Fibroblast of the conjunctiva (primary cell): ENCODE measurements around the gene PSMA7.

Experiments used
- DNase-seq: peaks from one replicate; pipeline ENCODE4 v3.0.0-alpha.2; 2010; ENCODE audit warnings: low read depth

Gene PSMA7

DNA sequence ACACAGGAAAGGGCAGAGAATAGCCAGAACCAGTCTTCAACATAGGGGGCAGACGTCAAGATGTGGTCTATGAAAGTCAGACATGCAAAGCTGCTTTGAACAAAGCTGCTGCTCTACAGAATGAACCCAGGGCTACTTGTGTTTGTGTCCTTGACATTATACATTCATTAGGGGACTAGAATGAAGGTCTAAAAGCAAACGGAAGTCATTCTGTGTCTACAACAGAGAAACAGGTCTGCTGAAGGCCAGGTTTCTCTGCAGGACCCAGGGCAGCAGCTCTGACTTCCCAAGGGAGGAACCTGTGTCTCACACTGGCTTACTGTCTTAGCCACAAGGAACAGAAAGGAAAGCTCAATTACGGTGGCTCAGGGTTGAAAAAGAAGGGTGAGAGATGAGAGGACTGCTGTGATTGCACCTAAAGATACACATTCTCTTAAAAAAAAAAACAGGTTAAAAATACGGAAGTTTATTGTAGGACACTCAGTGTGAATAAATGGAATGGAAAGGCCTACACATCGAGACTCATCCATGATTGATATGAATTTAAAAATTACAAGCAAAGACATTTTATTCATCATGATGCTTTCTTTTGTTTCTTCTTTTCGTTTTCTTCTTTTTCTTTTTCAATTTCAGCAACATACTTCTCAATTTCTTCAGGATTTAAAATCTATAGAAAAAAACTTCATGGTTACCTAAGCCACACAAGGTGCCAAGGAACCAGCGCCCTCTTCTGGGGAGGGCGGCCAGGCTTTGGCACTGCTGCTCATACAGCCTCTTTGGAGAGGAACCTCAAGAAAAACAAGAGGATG, 6.7 kb downstream of the PSMA7 start:
- DNase-seq = peak; percentile 57

DNA sequence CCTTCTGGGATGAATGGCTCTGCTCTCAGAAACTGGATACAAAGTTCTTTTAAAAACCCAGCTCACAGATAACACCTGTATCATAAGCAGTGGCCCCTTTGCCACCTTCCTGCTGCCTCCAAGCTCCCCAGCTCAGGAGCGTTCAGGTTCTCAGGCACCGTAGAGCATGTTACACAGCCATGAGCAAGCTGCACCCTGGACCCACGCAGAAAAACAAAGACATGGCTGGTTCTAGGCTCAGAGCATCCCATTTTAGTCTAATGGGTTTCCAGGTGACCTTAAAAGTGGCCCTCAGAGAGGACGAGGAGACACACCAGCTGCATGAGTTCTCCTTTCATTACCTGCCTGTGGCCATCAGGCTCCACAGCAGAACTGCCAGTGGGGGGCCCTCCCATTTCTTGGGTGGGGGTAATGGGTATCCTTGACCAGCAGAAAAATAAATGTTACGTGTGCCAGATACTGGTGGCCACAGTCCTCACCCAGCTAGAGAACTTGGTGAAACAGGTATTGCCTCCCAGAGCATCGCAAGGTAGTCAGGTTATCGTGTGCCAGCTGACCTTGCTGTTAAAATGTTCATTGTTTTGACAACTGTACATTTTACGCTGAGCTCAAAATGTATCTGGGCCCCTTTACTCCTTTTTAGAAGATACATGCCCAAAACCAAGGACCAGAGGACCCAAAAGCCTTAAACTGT, 7.5 kb downstream of the PSMA7 start:
- no peak for DNase-seq

DNA sequence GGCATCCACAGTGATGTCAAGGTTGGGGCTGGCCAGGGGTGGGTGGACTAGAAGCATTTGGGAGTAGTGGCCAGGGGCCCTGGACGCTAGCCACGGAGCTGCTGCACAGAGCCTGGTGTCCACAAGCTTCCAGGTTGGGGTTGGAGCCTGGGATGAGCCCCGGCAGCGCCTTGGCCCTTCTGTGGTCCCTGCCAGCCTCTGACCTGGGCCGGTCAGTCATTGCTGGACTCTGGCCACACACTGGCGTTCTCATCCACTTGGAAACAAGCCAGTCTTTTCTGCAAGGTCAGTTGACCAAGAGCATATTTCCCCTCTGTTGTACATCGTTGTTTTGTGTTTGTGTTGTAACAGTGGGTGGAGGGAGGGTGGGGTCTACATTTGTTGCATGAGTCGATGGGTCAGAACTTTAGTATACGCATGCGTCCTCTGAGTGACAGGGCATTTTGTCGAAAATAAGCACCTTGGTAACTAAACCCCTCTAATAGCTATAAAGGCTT, 8.4 kb downstream of the PSMA7 start:
- peak; percentile 61 for DNase-seq

DNA sequence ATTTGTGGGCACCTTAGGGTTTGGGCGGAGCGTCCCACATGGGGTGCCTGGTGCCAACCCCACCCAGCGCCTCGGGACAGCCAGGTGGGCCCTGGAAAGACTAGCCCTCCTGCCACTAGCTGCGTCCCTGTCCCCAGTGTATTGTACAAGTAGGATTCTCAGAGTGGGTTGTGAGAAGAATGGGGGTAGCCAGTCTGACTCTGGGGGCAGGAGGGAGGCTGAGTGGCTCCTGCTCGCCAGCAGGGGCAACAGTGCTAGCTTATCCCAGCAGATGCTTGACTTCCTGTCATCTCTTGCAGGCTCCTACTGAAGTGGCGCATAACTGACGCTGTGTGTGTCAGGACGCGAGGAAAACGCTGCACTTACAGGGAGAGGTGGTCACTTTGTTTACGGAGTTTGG, 9.3 kb downstream of the PSMA7 start:
- no peak for DNase-seq

DNA sequence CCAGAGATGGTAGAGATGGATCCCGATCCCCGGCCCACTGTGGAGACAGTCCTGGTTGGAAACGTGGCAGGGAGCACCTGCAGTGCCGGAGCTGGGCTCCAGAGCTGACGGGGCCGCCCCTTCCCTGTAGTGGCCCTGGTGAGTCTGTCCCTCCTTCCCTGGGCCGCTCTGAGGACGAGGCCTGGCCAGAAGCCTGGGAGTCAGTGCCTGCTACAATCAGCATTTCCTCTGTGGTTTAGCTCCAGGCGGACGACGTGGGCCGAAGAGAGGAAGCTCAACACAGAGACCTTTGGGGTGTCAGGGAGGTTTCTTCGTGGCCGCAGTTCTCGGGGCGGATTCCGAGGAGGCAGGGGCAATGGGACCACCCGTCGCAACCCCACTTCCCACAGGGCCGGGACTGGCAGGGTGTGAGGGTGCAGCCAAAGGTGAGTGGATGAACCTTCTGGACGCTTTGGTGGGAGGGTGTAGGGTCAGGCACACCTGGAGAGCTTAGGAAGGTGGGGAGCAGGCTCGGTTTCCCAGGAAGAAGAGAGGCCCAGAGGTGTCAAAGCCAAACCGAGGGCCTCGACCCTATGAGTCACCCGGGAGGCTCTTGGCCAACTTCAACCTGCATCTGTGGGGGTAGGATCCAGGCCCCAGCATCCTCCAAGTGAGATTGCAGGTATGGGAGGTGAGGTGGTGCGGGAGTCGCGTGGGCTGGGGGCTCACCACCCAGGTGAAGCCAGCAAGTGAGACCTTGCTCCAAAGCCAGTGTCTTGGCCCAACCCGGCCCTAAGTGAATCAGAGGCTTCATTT, 9.9 kb downstream of the PSMA7 start:
- DNase-seq = no peak

DNA sequence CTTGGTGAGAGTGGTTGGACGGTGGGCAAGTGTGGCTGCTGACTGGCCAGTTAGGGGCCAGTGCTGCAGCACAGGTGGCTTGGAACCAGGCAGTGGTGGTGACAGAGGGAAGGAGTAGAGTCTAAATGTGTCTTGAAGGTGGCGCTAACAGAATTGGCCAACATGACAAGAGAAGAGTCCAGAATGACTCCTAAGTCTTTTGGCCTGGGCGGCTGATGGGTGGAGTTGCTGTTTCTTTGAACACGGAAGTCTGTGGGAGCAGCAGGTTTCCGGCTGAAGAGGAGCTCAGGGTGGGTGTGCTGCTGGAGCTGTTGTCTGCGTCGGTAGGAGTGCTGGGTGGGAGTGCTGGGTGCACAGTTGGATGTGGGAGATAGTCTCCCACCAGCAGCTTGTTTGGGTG, 10.8 kb downstream of the PSMA7 start:
- no peak for DNase-seq

DNA sequence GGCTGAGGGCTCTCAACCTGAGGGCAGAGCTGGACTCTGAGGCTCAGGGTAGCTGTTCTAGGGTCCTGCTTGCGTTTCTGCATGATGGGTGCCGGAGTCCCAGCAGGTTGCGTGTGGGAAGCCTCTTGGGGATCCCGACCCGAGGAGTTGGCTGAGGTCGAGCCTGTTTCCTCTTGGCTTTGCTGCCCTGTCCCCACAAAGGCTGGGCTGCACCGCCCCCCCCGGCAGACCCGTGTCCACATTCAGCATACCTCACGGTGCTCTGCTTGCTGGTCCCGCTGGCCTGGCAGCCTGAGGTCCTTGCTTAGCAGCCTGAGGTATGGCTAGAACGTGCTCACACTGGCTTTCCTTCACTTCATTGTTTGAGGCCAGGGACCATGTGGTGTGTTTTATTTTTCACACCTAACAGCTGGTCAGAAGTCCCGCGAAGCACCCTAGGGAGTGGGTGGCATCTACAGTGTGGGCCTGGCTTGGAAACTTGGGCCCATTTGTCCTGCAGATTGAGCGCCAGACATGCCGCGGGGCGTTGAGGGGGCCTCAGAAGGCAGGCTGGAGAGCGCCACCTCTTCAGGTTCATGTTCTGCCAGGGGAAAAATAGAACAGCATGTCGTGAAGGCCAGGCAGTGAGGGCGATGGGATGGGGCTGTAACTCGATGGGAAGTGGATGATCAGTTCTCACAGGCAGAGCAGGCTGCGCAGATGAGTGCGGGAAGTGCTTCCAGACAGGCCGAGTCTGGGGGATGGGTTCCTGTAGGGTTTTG, 11.5 kb downstream of the PSMA7 start:
- no peak for DNase-seq

DNA sequence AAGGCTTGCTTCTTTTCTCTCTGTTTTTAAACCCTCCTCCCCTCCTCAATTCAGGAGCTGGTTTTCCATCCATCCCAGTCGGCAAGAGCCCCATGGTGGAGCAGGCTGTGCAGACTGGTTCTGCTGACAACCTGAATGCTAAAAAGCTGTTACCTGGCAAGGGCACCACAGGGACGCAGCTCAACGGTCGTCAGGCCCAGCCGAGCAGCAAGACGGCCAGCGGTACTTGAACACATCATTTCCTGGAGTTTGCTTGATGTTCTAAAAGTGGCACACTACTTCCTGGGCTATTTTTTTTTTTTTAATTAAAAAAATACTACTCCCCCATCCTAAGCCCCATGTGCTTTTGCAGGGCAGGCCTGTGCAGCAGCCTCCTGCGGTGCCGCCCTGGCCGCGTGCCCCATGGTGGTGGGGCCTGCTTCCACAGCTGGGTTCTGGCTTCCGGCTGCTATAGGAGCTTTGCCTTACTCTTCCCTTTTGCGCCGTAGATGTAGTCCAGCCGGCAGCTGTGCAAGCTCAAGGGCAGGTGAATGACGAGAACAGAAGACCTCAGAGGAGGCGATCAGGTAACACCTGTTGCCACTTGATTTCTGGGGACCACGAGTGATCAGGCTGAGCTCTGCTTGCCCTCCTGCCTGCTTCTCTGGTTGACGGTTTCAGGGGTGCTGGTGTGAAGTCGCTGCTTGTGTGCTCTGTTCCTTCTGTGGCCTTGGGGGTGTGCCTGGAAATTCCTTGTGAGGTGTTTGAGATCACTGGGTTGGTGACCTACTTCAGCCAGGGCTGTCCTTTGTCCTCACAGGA, 13.3 kb downstream of the PSMA7 start:
- DNase-seq = no peak

DNA sequence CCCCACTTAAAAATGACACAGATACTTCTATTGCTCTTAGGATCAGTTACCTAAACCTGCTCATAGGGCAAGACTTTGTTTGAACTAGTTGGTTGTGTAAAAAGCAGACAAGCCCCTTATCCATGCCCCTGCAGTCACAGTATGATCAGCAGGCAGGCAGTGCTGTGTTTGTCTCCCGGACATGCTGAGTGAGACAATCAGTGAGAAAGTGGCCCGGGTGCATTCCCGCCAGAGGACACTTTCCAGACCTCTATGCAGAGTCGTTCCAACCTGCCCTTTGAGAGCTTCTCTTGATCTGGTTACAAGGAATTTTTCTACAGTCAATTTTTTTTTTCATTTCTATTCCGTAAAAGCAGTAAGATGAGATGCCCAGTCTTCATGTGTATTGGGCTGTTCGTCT, 14.7 kb downstream of the PSMA7 start:
- no peak for DNase-seq

DNA sequence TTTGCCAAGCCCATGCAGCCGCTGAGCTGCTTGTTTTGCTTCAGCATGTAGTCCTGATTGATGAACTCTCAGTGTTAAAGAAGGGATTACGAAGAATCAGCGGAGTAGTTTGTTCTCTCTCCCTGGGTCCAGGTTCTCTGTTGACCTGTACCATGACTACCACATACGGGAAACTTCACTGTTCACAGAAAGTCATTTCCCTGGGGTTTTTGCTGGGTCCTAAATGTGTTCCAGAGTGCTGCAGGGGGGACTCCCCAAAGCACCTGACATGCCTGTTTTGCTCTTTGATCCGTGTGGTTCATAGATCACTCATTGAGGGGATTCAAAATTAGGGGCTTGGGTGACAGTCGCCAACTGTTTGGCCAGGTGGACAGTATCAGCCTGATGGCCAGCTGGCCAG, 15.4 kb downstream of the PSMA7 start:
- DNase-seq = no peak

DNA sequence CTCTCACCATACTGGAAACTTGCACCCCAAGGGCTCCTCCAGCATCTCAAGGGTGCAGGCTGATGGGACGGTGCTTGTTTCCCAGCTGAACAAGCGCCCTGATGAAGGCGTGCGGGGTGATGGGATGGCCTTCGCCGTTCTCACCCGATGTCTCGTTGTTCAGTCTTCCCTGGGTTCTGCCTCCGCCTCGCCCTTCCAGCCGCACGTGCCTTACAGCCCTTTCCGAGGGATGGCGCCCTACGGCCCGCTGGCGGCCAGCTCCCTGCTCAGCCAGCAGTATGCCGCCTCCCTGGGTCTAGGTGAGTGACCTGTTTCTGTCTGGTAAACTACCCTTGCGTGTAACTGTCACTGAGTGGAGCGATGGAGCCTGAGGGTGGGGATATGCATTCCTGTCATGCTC, 17.1 kb downstream of the PSMA7 start:
- DNase-seq = no peak

DNA sequence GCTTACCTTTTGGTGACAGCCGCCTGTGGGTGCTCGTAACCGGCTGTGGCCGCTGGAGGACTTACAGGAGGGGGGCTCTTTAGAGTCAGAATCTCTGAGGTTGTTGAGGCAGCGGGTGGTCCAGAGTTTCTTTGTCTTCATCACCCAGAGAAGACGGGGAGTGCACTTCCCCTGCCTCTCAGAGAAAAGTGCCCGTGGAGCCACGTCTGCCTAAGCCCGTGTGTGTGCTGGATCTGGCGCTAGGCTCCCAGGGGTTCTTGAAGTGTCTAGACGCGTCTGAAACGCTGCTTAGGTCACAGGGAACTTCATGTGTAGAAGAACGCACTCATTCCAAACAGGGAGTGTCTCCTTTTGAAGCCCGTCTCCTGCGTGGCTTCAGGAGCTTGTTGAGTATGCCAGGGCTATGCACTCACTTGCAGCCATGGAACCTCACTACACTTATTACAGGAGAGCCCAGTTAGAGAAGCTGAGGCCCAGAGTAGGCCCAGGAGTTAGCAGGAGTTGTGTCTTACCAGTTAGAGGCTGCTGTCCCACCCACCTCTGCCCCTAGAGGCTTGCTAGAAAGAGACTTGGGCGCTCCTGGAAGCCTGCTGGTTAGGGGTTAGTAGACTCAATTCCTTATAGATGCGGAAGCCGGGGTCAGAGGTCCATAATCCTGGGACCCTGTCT, 19.6 kb downstream of the PSMA7 start:
- DNase-seq = no peak

DNA sequence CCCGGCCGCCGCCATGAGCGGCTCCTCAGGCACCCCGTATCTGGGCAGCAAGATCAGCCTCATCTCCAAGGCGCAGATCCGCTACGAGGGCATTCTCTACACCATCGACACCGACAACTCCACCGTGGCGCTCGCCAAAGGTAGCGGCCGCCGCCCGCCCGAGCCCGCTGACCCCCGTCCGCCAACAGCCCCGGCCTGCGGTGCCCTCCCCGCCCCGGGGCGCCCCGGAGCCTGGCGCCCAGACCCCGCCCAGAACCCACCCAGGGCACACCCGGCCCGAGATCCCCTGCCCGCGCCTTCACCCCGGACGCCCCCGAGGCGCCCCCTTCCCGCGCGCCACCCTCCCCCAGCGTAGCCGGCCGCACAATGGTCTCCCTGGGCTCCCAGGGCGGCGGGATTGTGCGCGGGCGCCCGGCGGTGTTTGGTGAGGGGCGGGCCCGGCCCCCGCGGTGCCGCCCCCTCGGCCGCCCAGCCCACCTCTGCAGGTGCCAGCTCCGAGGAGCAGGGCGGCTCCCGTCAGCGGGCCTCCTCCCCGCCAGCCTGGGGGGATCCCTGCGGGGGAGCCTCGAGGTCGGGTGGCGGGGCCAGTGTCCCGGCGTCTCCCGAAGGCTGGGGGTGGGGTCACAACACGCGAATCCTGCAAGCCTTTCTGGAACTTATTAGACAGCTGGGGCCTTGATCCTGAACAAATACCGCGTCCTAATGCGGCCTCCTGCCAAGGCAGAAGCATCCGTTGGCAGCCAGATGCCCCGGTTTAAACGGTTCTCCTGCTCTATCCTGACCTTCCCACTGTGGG, 20.3 kb downstream of the PSMA7 start:
- DNase-seq = peak; percentile 29

DNA sequence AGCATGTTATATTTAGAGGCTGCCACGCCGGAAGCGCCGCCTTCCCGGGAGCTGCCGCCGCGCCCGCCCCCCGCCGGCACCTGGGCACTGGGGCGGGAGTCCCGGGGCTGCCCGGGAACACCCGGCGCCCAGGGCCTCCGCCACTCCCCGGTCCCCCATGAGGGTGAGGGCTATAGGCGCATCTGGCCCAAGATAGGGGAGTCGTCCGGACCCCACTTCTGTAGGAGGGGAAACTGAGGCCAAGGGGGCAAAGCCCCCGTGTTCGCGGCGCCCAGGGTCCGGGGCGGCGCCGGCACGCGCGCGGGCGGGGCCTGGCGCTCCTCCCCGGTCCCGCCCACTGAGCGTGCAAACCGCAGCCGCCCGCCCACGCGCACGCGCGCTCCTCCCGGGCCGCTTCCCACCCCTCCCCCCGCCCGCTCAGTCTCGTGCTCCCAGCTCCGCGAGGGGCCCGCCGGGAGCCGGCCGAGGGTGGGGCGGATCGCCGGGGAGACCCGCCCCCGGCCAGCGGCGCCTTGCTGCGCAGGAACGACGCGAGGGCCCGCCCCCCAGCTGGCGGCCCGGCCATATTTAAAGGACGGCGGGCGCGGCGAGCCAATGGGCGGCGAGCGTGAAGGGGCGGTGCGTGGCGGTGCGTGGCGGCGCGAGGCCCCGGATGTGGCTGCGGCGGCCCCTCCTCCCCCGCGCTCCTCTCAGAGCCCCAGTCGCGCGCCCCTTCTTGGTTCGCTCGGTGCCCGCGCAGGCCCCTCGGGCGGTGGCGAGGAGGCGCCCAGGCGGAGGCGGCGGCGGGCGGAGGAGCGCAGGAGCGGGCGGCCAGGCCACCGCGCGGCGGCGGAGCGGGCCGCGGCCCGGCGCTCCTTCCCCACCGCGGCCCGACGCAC, 21.2 kb downstream of the PSMA7 start, which contains the start of gene LSM14B:
Gene LSM14B (plus strand): TSS at position 700 of the 878 bp plus-strand sequence. CDS start 192 bp downstream, outside the sequence.
- peak; percentile 94 for DNase-seq

DNA sequence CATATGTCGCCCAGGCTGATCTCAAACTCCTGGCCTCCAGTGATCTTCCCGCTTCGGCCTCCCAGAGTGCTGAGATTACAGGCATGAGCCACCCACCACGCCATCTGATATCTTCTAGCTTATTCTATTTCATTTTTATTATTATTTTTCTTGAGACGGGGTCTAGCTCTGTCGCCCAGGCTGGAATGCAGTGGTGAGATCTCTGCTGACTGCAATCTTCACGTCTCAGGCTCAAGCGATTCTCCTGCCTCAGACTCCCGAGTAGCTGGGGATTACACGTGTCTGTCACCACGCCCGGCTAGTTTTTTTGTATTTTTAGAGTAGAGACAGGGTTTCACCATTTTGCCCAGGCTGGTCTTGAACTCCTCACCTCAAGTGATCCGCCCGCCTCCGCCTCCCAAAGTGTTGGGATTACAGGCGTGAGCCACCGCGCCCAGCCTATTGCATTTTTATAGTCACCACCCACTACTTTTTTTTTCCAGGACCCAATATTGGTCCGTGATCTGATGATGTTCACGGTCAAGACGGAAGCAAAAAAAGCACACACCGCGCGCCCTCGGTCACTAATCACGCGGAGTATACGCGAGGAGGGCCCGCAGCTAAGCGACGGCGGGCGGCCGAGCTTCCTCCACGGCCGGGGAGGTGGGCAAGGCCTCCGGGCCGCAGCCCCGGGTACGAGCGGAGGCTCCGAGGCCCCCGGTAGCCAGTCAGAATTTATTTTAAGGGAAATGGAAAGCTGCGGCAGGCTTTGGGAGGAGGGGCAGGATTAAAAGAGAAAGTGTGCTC, 22.0 kb downstream of the PSMA7 start:
- peak; percentile 26 for DNase-seq

DNA sequence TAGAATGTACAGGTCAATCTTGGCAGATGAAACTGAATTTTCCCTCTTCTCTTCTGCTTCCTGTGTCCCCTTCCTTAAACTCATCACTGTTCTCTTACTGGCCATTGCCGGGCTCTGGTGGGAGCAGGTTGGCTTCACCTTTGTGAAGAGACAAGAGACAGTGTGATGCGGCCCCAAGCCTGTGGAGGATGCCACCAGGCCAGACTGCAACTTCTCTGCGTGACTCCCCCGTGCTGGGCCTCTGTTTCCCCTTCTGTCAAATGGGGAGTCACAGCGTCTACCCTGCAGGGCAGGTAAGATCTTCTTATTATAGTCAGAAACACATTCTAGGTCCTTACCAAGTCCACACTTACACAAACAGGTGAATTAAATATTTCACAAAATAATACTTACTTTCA, 22.8 kb downstream of the PSMA7 start:
- no peak for DNase-seq

DNA sequence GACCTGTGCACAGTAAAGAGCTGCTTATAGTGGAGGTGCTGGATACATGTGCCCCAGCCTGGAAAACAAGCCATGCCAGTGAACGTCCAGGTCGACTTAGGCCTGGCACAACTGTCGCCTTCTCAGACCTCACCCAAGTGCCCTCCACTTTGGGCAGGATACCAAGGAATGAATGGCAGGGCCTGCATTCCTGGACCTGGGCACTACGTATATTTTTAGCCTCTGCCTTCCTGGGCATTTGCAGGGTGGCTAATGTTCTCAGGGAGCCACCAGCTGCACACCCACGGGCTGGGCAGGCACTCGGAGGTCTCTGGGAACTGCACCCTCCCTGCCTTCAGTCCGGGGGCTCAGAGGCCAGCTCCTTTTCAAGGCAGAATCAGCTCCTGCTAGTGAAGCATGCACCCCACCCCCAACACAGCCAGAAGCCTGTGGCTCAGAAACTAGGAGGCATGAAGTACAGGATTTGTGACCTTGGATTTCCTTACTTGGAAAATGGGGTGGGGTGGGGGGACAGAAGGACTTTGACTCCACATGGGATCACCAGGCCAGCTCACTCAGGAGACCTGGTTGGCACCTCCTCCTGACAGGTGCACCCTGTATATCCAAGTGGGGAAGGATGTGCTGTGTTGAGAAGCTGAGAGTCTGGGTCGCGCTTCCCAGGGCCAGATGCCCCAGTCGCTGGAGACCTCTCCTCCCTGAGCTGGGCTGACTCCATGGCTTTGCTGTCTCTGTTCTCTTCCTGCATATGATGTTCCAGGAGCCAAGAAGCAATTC, 23.4 kb downstream of the PSMA7 start:
- DNase-seq = no peak
